DOHH2 (cell line): Measurements from ENCODE around the gene ARMH2.

Source experiments
- H3F3A ChIP-seq: fragments of 200-600 bp; sonication (generic), shearing (Covaris generic); 2 replicates; pipeline ENCODE4 v1.6.0; 2016; ENCODE audit warnings: antibody characterized with exemption, mild to moderate bottlenecking; ENCODE audit not compliant: control insufficient read depth, insufficient read depth
- H3K27ac ChIP-seq: fragments of 200-600 bp; sonication (generic); 2 replicates; pipeline ENCODE4 v1.5.1; 2014; ENCODE audit warnings: low read depth, mild to moderate bottlenecking, low read length, moderate library complexity
- H3K27me3 ChIP-seq: fragments of 200-600 bp; sonication (generic); 2 replicates; pipeline ENCODE4 v1.6.1; 2014; ENCODE audit warnings: mild to moderate bottlenecking, low read length, mixed read lengths; ENCODE audit not compliant: control insufficient read depth
- H3K36me3 ChIP-seq: fragments of 200-600 bp; sonication (generic); 2 replicates; pipeline ENCODE4 v1.6.1; 2014; ENCODE audit warnings: mild to moderate bottlenecking, low read length, moderate library complexity, mixed read lengths; ENCODE audit not compliant: control insufficient read depth
- H3K4me1 ChIP-seq: fragments of 200-600 bp; sonication (generic); 2 replicates; pipeline ENCODE4 v1.6.1; 2014; ENCODE audit warnings: mild to moderate bottlenecking, low read length, mixed read lengths; ENCODE audit not compliant: control insufficient read depth
- H3K4me2 ChIP-seq: fragments of 200-600 bp; sonication (generic); 2 replicates; pipeline ENCODE4 v1.6.0; 2014; ENCODE audit warnings: mild to moderate bottlenecking, low read length, moderate library complexity
- H3K4me3 ChIP-seq: fragments of 200-600 bp; sonication (generic); 2 replicates; pipeline ENCODE4 v1.5.1; 2014; ENCODE audit warnings: mild to moderate bottlenecking, low read length, mixed read lengths
- H3K79me2 ChIP-seq: fragments of 200-600 bp; sonication (generic); 2 replicates; pipeline ENCODE4 v1.6.1; 2014; ENCODE audit warnings: mild to moderate bottlenecking, low read length, mixed read lengths; ENCODE audit not compliant: control insufficient read depth
- H3K9me2 ChIP-seq: fragments of 200-600 bp; sonication (generic); replicated peaks from 2 replicates; pipeline ENCODE4 v1.6.1; 2014; ENCODE audit warnings: mild to moderate bottlenecking, low read length, mixed read lengths; ENCODE audit not compliant: control insufficient read depth
- H3K9me3 ChIP-seq: fragments of 200-600 bp; sonication (generic); 2 replicates; pipeline ENCODE4 v1.6.1; 2014; ENCODE audit warnings: antibody characterized with exemption, low read length, mixed read lengths; ENCODE audit not compliant: control insufficient read depth, insufficient read depth
- H4K20me1 ChIP-seq: fragments of 200-600 bp; sonication (generic); 2 replicates; pipeline ENCODE4 v1.6.0; 2014; ENCODE audit warnings: low read depth, mild to moderate bottlenecking, antibody characterized with exemption, low read length, moderate library complexity; ENCODE audit not compliant: control insufficient read depth, insufficient read depth
- CTCF ChIP-seq: fragments of 200-600 bp; sonication (generic); IDR thresholded peaks from one replicate; pipeline ENCODE4 v1.5.1; 2014; ENCODE audit warnings: antibody characterized with exemption, mild to moderate bottlenecking, low read depth, low read length; ENCODE audit not compliant: poor library complexity, severe bottlenecking
- EZH2phosphoT487 ChIP-seq: fragments of 200-600 bp; sonication (generic); IDR thresholded peaks from 2 replicates; pipeline ENCODE4 v1.6.1; 2017; ENCODE audit warnings: borderline replicate concordance, mild to moderate bottlenecking, antibody characterized with exemption, low read length, moderate library complexity, mixed read lengths

ARMH2 gene

DNA sequence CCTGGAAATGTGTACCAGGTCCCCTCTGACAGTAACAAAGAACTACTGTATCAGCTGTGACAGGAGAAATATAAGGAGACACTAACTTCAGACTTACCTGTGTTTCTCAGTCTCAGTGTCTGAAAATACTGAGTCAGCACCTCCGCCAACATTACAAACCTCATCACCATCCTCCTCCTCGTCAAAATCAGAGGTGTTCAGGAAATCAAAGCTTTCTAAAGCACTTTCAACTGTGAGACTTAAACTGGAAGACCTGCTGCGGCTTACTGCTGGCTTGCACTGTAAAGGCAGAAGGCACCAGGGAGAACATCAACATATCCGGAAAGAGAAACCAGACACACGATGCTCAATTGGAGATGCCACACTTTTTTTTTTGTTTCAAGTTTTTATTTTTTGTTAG, 40.3 kb upstream of the ARMH2 start:
- Histone ChIP-seq H4K20me1 (no peaks in the 10 kb centered on the region), H3F3A (0 out of 2 replicates have a peak, but pooled peaks cover 7% of the 10 kb centered on the region), H3K79me2 (no peaks in the 10 kb centered on the region), H3K27me3 (no peaks in the 10 kb centered on the region), H3K4me3 (no peak overlapping the region), H3K9me2 (no peaks in the 10 kb centered on the region), H3K9me3 (no peaks in the 10 kb centered on the region), H3K36me3 (peaks cover 70% of the 10 kb centered on the region), H3K27ac (no peak overlapping the region), H3K4me2 (no peak overlapping the region), H3K4me1 (no peaks in the 10 kb centered on the region)
- TF ChIP-seq CTCF (no peak), EZH2phosphoT487 (no peak)

GRCh38 chr6:24838081-24838480, 39.4 kb upstream of the ARMH2 start:
- peaks cover 68% of the 10 kb centered on the region for H3K36me3 ChIP-seq
- no peaks in the 10 kb centered on the region for H3K27me3 ChIP-seq
- H3K4me1 ChIP-seq, result no peaks in the 10 kb centered on the region
- H3K27ac ChIP-seq, result no peak overlapping the region
- 0 out of 2 replicates have a peak, but pooled peaks cover 7% of the 10 kb centered on the region for H3F3A ChIP-seq
- no peak overlapping the region for H3K4me3 ChIP-seq
- H4K20me1 ChIP-seq, result no peaks in the 10 kb centered on the region
- no peaks in the 10 kb centered on the region for H3K9me2 ChIP-seq
- no peaks in the 10 kb centered on the region for H3K79me2 ChIP-seq
- no peak overlapping the region for H3K4me2 ChIP-seq
- TF ChIP-seq CTCF (no peak), EZH2phosphoT487 (no peak)
- H3K9me3 ChIP-seq, result no peaks in the 10 kb centered on the region

GRCh38 chr6:24836109-24836508, 37.4 kb upstream of the ARMH2 start:
- H3K4me1 ChIP-seq, result no peaks in the 10 kb centered on the region
- no peak overlapping the region for H3K27ac ChIP-seq
- no peaks in the 10 kb centered on the region for H4K20me1 ChIP-seq
- peaks cover 68% of the 10 kb centered on the region for H3K36me3 ChIP-seq
- no peak overlapping the region for H3K4me3 ChIP-seq
- TF ChIP-seq EZH2phosphoT487 (no peak), CTCF (no peak)
- H3K79me2 ChIP-seq, result no peaks in the 10 kb centered on the region
- 0 out of 2 replicates have a peak, but pooled peaks cover 4% of the 10 kb centered on the region for H3F3A ChIP-seq
- H3K27me3 ChIP-seq, result no peaks in the 10 kb centered on the region
- no peaks in the 10 kb centered on the region for H3K9me2 ChIP-seq
- no peaks in the 10 kb centered on the region for H3K9me3 ChIP-seq
- H3K4me2 ChIP-seq, result no peak overlapping the region
